Limb (tissue), 2 donors: ENCODE data around the gene ERVFRD-1.
"Not testable (repeated sequence)": the region's sequence is repeated elsewhere in the genome, so short reads cannot be mapped to it uniquely, and the experiment has no call there.

ENCODE experiments used
- DNase-seq, 2 donors: peaks; one replicate each; pipeline ENCODE4 v3.0.0-alpha.2; 2016; ENCODE audit errors: extremely low spot score in 2 of 2

ERVFRD-1 gene

GRCh38 chr6:11129908-11130565 lies 18.5 kb upstream of the ERVFRD-1 start:
- no peak for DNase-seq

GRCh38 chr6:11128608-11129007 lies 17.1 kb upstream of the ERVFRD-1 start:
- no peak for DNase-seq

- no peak for DNase-seq
These were observed 15.4 kb upstream of the ERVFRD-1 start for GRCh38 chr6:11126876-11127275.

GRCh38 chr6:11123978-11124377 lies 12.5 kb upstream of the ERVFRD-1 start:
- DNase-seq, result no peak

GRCh38 chr6:11122380-11122779 lies 10.9 kb upstream of the ERVFRD-1 start:
- no peak for DNase-seq

- DNase-seq, result no peak
These were observed 10.3 kb upstream of the ERVFRD-1 start for GRCh38 chr6:11121851-11122250.

GRCh38 chr6:11120271-11121005 lies 8.9 kb upstream of the ERVFRD-1 start:
- no peak for DNase-seq

- DNase-seq, result not testable (repeated sequence)
These were observed 4.4 kb upstream of the ERVFRD-1 start for GRCh38 chr6:11115808-11116536.

GRCh38 chr6:11113038-11113437 lies 1.5 kb upstream of the ERVFRD-1 start:
- no peak for DNase-seq

GRCh38 chr6:11111769-11112437 lies 378 bp upstream of the ERVFRD-1 start:
- no peak for DNase-seq

GRCh38 chr6:11108726-11109125 lies 2.8 kb downstream of the ERVFRD-1 start:
- no peak for DNase-seq

GRCh38 chr6:11103065-11103464 lies 8.5 kb downstream of the ERVFRD-1 start:
- no peak for DNase-seq

- DNase-seq, result no peak
These were observed 10.1 kb downstream of the ERVFRD-1 start for GRCh38 chr6:11101417-11101816.

GRCh38 chr6:11098004-11098403 lies 13.5 kb downstream of the ERVFRD-1 start:
- DNase-seq, result no peak

GRCh38 chr6:11097476-11097875 lies 14.0 kb downstream of the ERVFRD-1 start:
- DNase-seq, result no peak

GRCh38 chr6:11096109-11096508 lies 15.4 kb downstream of the ERVFRD-1 start:
- DNase-seq, result no peak

GRCh38 chr6:11094941-11095340 lies 16.6 kb downstream of the ERVFRD-1 start:
- DNase-seq, result no peak

- peak in 1 of 2 donors; percentile 16 for DNase-seq
These were observed 17.1 kb downstream of the ERVFRD-1 start for GRCh38 chr6:11094411-11094851.

- DNase-seq, result peak; percentile 97 to 98
These were observed 17.7 kb downstream of the ERVFRD-1 start, which contains the start of gene SMIM13 for GRCh38 chr6:11093626-11094410. SMIM13 (plus strand) TSS chr6:11093834; CDS start chr6:11094314, 480 bp downstream.

- DNase-seq, result no peak
These were observed 18.2 kb downstream of the ERVFRD-1 start for GRCh38 chr6:11093376-11093625.
